ENCODE measurements around the gene DAAM1. TPM values are rescaled to one million over a fixed set of nuclear protein-coding genes. Genes with fewer than 3 reads are reported as not detected.

DAAM1 gene
- total RNA-seq, 1 experiment from 2014 or later = 4.7 TPM

GRCh38 chr14:59187118-59187517 is 1.3 kb upstream of the DAAM1 start:
- no peak for DNase-seq (ENCODE audit: extremely low read depth, low read depth)

GRCh38 chr14:59187802-59188460 is 536 bp upstream of the DAAM1 start:
- DNase-seq (ENCODE audit: extremely low read depth, low read depth) = no peak

- no peak for DNase-seq (ENCODE audit: extremely low read depth, low read depth)
Measured at GRCh38 chr14:59189091-59189785, 771 bp downstream of the DAAM1 start.

DNA sequence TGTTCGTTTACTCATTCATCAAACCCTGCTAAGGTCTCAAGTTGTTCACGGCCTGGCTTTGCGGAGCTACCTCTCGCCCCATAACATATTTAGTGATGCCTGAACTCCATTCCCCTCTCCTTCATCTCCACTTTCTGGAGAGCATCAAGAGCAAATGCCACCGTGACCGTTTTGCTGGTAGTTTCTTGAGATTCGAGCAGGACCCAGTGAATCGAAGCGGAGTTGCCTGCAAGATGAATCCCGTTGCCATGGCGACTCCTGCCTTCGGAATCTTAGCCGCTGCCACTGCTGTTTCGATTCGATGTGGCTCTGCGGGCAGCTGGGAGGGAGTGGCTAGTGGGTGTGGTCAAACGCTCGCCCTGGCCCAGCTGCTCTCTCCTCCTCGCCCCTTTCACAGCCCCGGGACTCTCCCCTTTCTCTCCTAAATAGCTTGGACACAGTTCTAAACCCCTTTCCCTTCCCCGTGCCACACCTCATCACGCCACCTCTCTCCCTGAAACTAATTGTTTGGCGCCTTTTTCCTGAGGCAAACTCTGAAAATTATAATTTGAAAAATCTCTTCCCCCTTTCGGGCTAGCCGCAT is 1.4 kb downstream of the DAAM1 start:
- peak; percentile 68 for DNase-seq (ENCODE audit: extremely low read depth, low read depth)

DNA sequence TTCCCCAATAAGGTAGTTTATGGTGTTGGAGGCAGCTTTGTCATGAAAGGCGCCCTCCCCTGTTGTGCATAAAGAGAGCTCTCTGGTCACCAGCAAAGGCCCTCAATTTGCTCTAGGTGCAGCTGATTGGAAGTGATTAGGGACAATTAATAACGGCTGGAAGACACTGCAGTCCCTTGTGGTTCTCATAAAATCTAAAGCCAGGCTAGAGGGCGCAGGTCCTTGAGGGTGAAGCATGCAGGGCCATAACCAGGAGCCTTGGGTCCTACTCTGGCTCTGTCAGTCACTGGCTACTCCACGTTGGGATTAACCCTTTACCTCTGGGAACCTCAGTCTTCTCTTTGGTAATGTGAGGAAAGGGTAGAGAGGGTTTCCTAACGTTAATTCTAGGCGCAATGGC is 1.9 kb downstream of the DAAM1 start:
- DNase-seq (ENCODE audit: extremely low read depth, low read depth) = no peak

GRCh38 chr14:59195912-59196311 is 7.4 kb downstream of the DAAM1 start:
- DNase-seq (ENCODE audit: extremely low read depth, low read depth) = no peak

GRCh38 chr14:59197695-59198262 is 9.3 kb downstream of the DAAM1 start:
- DNase-seq (ENCODE audit: extremely low read depth, low read depth) = no peak

DNA sequence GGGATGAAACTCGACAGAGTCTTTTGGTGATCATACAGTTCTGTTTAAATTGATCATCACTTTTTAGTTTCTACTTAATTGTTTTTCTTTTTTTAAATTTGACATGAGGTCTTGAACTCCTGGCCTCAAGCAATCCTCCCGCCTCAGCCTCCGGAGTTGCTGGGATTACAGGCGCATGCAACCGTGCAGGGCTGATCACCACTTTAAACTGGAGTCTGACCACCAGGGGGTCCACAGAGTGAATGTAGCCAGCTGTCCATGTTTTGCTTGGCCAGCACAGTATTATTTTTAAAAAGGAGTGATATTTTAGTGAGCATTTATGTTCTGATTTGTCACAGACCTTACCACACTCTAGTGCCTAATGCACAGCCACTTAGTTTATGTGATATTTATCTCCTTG is 10.7 kb downstream of the DAAM1 start:
- DNase-seq (ENCODE audit: extremely low read depth, low read depth) = no peak

GRCh38 chr14:59199614-59200013 is 11.1 kb downstream of the DAAM1 start:
- no peak for DNase-seq (ENCODE audit: extremely low read depth, low read depth)

DNA sequence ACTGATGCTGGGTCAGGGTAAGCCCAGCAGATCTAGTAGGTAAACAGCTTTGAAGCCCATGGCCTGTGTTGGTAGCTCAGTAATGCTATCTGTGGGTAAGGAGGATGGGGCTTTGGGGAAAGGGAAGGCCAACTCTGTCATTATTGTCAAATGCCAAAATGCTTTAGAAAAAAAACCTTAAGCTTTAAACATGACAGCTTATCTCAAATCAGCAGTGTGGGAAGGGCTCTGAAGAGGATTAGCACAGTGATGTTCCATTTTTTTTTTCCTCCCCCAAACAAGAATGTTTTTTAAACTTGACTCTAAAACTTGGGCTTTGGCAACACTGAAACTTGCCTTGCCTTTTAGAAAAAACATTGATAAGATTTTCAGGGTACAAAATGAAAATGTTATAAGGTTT is 11.7 kb downstream of the DAAM1 start:
- DNase-seq (ENCODE audit: extremely low read depth, low read depth) = no peak

DNA sequence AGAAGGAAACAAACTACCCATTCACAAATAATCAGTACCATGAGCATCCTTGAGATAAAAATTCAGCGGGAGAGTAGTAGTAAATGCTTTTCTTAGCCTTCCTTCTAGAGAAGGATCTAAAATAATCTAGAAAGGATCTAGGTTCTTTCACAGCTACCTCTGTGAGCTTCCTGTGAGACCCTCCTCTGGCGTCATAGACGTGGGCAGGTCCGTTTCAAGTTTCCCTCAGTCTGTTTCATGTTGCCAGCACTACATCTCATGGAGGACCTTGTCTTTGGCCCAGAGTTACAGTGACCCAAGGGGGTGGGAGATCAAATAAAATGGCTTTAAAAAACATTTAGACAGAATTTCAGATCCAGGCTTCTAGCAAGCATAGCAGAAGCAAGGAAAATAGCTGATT is 13.6 kb downstream of the DAAM1 start:
- DNase-seq (ENCODE audit: extremely low read depth, low read depth) = no peak

- no peak for DNase-seq (ENCODE audit: extremely low read depth, low read depth)
Measured at GRCh38 chr14:59204305-59204704, 15.8 kb downstream of the DAAM1 start.

DNA sequence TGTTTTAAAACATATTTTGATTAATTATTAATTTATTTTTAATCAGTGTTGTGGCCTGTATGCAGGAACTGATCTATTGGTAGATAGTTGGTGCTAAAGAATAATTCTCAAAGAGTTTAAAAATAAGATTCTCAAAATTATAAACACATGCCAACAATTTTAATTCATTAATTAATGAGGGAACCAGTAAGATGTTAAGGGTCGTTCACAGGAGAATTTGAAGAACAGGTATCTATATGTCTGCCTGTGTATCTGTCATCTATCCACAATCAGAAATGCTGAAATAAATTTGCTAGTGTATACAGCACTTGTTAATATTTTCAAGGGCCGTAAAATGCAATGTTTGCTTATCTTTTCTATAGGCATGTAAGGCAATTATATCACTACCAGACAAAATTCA is 18.4 kb downstream of the DAAM1 start:
- DNase-seq (ENCODE audit: extremely low read depth, low read depth) = no peak

DNA sequence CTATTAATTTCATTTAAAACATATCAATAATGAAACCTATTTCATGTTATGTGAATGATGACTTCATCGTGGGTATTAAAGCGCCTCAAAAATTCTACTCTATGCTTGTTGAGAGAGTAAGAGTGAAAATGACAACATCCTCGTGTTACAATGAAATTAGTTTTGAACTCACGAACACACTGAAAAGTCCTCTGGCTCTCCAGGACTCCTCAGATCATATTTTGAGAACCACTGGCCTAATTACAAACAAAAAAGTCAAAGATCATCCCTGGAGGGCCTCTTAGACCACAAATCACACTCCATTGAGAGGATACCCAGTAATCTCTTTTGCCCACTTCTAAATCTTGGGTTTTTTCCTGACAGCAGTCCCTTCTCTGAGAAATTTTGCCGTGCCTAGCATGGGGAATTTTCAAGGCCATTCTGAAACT is 19.1 kb downstream of the DAAM1 start:
- DNase-seq (ENCODE audit: extremely low read depth, low read depth) = no peak

GRCh38 chr14:59208224-59208814 is 19.9 kb downstream of the DAAM1 start:
- DNase-seq (ENCODE audit: extremely low read depth, low read depth) = no peak

DNA sequence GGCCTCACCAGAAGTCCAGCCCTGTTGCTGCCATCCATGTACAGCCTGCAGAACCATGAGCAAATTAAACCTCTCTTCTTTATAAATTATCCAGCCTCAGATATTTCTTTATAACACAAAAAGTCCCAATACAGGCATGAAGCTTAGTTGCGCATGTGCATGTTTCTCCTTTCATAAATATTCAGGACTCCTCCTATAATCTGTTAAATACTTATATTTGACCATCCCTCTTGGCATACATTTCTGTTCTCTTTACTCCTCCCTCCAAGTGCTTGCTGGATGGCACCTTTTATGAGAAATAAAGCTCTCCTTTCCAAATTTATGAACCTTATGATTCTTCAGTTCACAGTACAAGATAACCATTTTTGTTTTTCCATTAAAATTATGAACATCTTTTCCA is 20.5 kb downstream of the DAAM1 start:
- DNase-seq (ENCODE audit: extremely low read depth, low read depth) = no peak

DNA sequence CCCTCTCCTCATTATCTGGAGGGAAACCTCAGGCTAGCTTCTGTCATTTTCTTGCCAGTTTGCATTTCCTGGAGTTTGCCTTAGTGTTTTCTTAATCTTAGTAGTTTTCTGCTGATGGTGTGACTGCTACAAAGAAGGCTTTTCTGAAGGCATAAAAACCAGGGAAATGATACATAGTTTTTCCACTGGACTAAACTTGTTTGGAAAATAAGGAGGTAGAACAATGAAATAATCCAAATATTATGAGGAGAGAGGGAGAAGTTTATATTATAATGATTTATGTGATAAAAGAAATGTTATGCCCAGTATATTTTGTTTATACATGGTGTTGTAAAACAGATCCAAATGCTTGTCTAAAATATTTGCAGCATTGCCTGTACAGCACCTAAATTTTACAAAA is 22.2 kb downstream of the DAAM1 start:
- DNase-seq (ENCODE audit: extremely low read depth, low read depth) = no peak

GRCh38 chr14:59213368-59214315 is 25.2 kb downstream of the DAAM1 start:
- DNase-seq (ENCODE audit: extremely low read depth, low read depth) = no peak

DNA sequence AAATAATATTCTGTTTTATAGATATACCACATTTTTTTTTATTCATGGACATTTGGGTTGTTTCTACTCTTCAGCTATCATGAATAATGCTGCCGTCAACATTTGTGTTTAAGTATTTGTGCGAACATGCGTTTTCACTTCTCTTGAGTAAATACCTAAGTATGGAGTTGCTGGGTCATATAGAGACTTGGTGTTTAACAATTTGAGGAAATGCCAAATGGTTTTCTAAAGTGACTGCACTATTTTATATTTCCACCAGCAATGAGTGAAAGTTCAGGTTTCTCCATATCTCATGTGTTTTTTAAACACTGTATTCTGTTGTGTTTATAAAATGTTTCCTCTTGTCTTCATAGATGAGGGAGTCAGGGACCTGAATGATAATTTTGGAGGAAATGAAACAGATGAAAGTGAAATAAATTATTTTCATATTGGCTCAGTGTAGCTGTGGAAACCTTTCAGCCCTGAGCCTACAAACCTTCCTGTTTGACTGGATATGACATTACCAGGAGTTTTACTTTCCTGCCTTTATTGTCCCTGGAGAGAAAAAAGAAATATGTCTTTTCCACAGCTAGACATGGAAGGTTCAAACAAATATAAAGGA is 26.3 kb downstream of the DAAM1 start:
- no peak for DNase-seq (ENCODE audit: extremely low read depth, low read depth)

- DNase-seq (ENCODE audit: extremely low read depth, low read depth) = no peak
Measured at GRCh38 chr14:59215322-59215721, 26.9 kb downstream of the DAAM1 start.
